ENCODE measurements around the gene F5. TPM values are rescaled to one million over a fixed set of nuclear protein-coding genes. Genes with fewer than 3 reads are reported as not detected.
A peak's percentile ranks its signal among the peaks of the same experiment; 100 is the strongest.

F5 gene
- total RNA-seq: not detected in 2 replicates

GRCh38 chr1:169586395-169587255 lies at the start of gene F5:
Gene F5, minus strand, starts transcription at chr1:169586481. Its CDS starts 95 bp downstream, at chr1:169586386.
- peak; percentile 48 for TF ChIP-seq CTCF (IDR thresholded peaks at IDR 0.05; ENCODE audit: extremely low read depth, low read depth, low read length)
- H3K4me3 ChIP-seq (ENCODE audit: insufficient read depth, low read length): no peak within 1 kb of the TSS
- no peak within 1 kb of the TSS for H3K27ac ChIP-seq (ENCODE audit: low read depth, low read length)
- H2AFZ ChIP-seq (ENCODE audit: low read length): peak within 1 kb of the TSS; percentile 77
- peak within 1 kb of the TSS; percentile 52 for H3K4me2 ChIP-seq (ENCODE audit: insufficient read depth, low read length)
- no peaks in the 10 kb centered on the region for H3K79me2 ChIP-seq (ENCODE audit: insufficient read depth, low read length)
- no peaks in the 10 kb centered on the region for H3K9me3 ChIP-seq (ENCODE audit: low read depth, low read length)
- H3K36me3 ChIP-seq (ENCODE audit: insufficient read depth, low read length): no peaks in the 10 kb centered on the region
- DNase-seq (ENCODE audit: insufficient read length, low spot score, missing footprints): peak; percentile 89
- no peaks in the 10 kb centered on the region for H3K4me1 ChIP-seq (ENCODE audit: insufficient read depth, low read length)
- H3K27me3 ChIP-seq (ENCODE audit: insufficient read depth, low read length): peaks cover 9% of the 10 kb centered on the region
- H4K20me1 ChIP-seq (ENCODE audit: insufficient read depth, low read length): no peaks in the 10 kb centered on the region

GRCh38 chr1:169634877-169635276 lies 48.6 kb upstream of the F5 start:
- no peak overlapping the region for H2AFZ ChIP-seq (ENCODE audit: low read length)
- H4K20me1 ChIP-seq (ENCODE audit: insufficient read depth, low read length): no peaks in the 10 kb centered on the region
- H3K4me2 ChIP-seq (ENCODE audit: insufficient read depth, low read length): no peak overlapping the region
- no peak overlapping the region for H3K4me3 ChIP-seq (ENCODE audit: insufficient read depth, low read length)
- no peak for TF ChIP-seq CTCF (IDR thresholded peaks at IDR 0.05; ENCODE audit: extremely low read depth, low read depth, low read length)
- H3K36me3 ChIP-seq (ENCODE audit: insufficient read depth, low read length): no peaks in the 10 kb centered on the region
- no peaks in the 10 kb centered on the region for H3K79me2 ChIP-seq (ENCODE audit: insufficient read depth, low read length)
- H3K4me1 ChIP-seq (ENCODE audit: insufficient read depth, low read length): no peaks in the 10 kb centered on the region
- no peak overlapping the region for H3K27ac ChIP-seq (ENCODE audit: low read depth, low read length)
- H3K9me3 ChIP-seq (ENCODE audit: low read depth, low read length): no peaks in the 10 kb centered on the region
- H3K27me3 ChIP-seq (ENCODE audit: insufficient read depth, low read length): no peaks in the 10 kb centered on the region
- no peak for DNase-seq (ENCODE audit: insufficient read length, low spot score, missing footprints)

GRCh38 chr1:169634145-169634544 lies 47.9 kb upstream of the F5 start:
- H2AFZ ChIP-seq (ENCODE audit: low read length): no peak overlapping the region
- no peak for TF ChIP-seq CTCF (IDR thresholded peaks at IDR 0.05; ENCODE audit: extremely low read depth, low read depth, low read length)
- H4K20me1 ChIP-seq (ENCODE audit: insufficient read depth, low read length): no peaks in the 10 kb centered on the region
- DNase-seq (ENCODE audit: insufficient read length, low spot score, missing footprints): no peak
- no peaks in the 10 kb centered on the region for H3K79me2 ChIP-seq (ENCODE audit: insufficient read depth, low read length)
- no peak overlapping the region for H3K4me2 ChIP-seq (ENCODE audit: insufficient read depth, low read length)
- H3K27me3 ChIP-seq (ENCODE audit: insufficient read depth, low read length): no peaks in the 10 kb centered on the region
- H3K36me3 ChIP-seq (ENCODE audit: insufficient read depth, low read length): no peaks in the 10 kb centered on the region
- H3K4me1 ChIP-seq (ENCODE audit: insufficient read depth, low read length): no peaks in the 10 kb centered on the region
- H3K9me3 ChIP-seq (ENCODE audit: low read depth, low read length): no peaks in the 10 kb centered on the region
- no peak overlapping the region for H3K27ac ChIP-seq (ENCODE audit: low read depth, low read length)
- H3K4me3 ChIP-seq (ENCODE audit: insufficient read depth, low read length): no peak overlapping the region

GRCh38 chr1:169631249-169631648 lies 45.0 kb upstream of the F5 start:
- no peaks in the 10 kb centered on the region for H3K9me3 ChIP-seq (ENCODE audit: low read depth, low read length)
- H2AFZ ChIP-seq (ENCODE audit: low read length): no peak overlapping the region
- H3K79me2 ChIP-seq (ENCODE audit: insufficient read depth, low read length): no peaks in the 10 kb centered on the region
- no peak for TF ChIP-seq CTCF (IDR thresholded peaks at IDR 0.05; ENCODE audit: extremely low read depth, low read depth, low read length)
- H3K36me3 ChIP-seq (ENCODE audit: insufficient read depth, low read length): no peaks in the 10 kb centered on the region
- no peaks in the 10 kb centered on the region for H4K20me1 ChIP-seq (ENCODE audit: insufficient read depth, low read length)
- no peak for DNase-seq (ENCODE audit: insufficient read length, low spot score, missing footprints)
- no peak overlapping the region for H3K4me2 ChIP-seq (ENCODE audit: insufficient read depth, low read length)
- no peak overlapping the region for H3K27ac ChIP-seq (ENCODE audit: low read depth, low read length)
- no peak overlapping the region for H3K4me3 ChIP-seq (ENCODE audit: insufficient read depth, low read length)
- no peaks in the 10 kb centered on the region for H3K27me3 ChIP-seq (ENCODE audit: insufficient read depth, low read length)
- H3K4me1 ChIP-seq (ENCODE audit: insufficient read depth, low read length): no peaks in the 10 kb centered on the region

Measured in osteoblast (primary cell).